Stimulated activated CD4-positive, alpha-beta T cell treated with anti-CD3 and anti-CD28 coated beads, Interleukin-12 subunit alpha, Interleukin-12 subunit beta, amount 100 ng/mL, for 4 hours (primary cell): Measurements from ENCODE around the gene DYNC2I2.
"Not testable (repeated sequence)": the region's sequence is repeated elsewhere in the genome, so short reads cannot be mapped to it uniquely, and the experiment has no call there.

Source experiments
- DNase-seq: peaks from one replicate; pipeline ENCODE4 v3.0.0-alpha.2; 2020

DYNC2I2 gene

DNA sequence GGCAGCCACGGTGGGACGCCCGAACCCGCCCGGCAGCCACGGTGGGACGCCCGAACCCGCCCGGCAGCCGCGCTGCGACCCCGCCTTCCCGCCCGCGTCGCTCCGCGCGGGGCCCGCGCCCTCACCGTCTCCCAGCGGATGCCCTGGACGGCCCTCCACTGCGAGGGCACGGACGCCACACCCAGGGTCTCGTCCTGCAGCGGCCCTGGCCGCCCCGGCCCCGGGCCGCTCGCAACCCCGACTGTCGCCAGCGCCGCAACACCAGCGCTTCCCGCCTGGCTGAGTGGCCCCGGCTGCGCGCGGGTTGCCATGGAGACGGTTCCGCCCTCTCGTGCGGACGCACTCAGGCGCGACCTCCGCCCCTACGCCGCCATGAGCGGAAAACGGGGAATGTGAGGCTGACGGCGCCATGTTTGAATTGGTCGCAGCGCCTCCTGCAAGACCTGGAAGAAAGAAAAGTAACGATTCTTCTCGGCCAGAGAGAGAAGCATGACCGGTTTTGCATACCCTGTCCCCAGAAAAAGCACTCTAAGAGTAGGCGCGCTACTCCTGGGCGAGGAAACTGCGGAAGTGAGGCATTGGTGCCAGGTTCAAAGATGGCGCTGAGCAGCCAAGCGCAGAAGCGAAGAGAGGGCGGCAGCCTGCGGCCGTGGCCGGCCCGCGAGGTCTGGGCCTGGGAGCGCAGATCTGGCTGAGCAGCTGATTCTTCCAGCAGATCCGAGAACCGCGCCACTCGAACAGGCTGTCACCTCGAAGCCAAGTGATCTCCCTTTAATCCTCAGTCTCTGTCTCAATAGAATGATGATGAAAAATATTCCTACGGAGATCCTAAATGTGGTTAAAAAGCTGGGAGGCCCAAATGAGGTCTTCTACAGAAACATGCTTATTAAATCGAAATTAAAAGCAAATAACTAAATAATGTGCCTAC lies at the start of gene DYNC2I2:
Gene DYNC2I2, minus strand, starts transcription at position 432 of the 928 bp plus-strand sequence. Its CDS starts 121 bp downstream, at position 311.
- DNase-seq = peak; percentile 98

DNA sequence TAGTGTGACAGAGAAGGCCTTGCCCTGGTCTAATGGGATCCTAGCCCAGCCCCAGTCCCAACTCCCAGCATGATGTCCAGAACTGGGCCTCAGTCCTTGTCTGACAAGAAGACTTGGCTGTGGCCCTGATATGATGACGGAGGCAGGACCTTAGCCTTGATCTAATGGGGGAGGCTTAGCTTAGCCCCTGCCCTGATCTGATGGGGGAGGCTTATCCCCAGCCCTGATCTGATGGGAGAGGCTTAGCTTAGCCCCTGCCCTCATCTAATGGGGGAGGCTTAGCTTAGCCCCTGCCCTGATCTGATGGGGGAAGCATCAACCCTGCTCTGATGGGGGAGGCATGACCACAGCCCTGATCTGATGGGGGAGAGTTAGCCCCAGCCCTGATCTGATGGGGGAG lies 49.4 kb upstream of the DYNC2I2 start:
- DNase-seq = no peak

DNA sequence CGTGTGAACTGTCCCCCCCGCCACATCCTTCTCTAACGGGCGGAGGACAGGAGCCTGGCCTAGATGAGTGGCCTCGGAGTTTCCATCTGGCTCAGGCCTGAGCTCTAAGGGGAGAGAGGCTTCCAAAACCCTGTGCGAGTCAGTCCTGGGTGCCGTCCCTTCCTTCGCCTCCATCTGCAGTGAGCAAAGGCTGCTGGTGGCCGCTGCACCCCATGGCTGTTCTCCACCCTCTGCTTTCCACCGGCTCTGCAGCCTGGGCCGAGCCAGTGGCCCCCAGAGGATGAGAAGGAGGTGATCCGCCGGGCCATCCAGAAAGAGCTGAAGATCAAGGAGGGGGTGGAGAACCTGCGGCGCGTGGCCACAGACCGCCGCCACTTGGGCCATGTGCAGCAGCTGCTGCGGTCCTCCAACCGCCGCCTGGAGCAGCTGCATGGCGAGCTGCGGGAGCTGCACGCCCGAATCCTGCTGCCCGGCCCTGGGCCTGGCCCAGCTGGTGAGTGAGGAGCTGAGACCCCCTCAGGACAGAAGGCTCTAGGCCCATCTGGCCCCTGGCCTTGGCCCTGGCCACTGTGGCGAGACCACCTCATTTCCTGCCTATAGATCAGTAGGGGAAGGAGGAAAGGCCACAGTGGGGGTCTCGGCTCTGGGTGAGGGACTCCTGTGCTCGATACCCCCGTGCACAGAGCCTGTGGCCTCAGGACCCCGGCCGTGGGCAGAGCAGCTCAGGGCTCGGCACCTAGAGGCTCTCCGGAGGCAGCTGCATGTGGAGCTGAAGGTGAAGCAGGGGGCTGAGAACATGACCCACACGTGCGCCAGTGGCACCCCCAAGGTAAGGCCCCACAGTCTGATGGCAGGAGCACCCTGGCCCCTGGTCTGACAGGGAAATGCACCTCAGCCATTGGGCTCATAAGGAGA lies 48.7 kb upstream of the DYNC2I2 start:
- no peak for DNase-seq

DNA sequence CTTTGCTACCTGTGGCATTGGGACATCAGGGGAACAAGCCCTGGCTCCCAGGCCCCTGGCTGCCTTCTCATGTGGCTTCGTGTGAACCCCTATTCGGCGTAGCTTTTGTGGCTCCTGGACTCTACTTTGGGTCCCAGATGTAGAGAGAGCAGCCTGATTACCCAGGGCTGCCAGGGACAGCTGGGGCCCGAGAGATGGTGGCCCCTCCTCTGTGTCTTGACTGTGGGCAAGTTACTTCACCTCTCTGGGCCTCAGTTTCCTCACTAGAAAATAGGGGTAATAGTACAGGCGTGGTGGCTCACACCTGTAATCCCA lies 47.7 kb upstream of the DYNC2I2 start:
- no peak for DNase-seq

DNA sequence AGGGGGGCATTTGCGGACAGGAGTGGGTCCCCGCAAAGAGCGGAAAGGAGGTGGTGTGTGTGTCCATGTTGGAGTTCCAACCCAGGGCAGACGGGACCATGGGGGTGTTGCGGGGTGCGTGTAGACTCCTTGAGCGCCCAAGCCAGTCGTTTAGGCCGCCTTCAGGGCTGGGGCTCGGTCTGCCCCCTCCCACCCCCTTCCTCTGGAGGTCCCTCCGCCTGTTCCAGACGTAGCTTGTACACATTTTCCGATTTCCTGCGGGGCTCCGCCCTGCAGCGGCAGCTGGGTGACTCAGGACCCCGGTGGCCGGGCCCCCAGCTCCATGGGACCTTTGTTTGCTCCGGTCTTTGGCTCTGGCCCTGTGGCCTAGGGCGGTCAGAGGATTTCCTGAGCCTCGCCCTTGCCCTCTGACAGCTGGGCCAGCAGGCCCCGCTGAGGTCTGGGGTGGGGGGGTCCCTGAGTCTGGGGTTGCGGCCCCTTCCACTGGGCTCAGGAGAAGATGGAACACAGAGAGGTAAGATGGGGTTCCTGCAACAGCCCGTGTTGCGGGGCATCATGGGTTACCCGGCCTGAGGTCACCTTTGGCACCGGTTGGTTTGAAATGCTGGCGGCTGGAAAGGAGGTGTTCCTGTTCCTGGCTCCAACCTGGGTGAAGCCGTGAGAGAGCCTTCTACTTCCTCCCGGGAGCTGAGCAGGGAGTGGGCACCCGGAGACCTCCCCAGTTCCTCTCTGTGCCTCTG lies 47.1 kb upstream of the DYNC2I2 start:
- DNase-seq = no peak

DNA sequence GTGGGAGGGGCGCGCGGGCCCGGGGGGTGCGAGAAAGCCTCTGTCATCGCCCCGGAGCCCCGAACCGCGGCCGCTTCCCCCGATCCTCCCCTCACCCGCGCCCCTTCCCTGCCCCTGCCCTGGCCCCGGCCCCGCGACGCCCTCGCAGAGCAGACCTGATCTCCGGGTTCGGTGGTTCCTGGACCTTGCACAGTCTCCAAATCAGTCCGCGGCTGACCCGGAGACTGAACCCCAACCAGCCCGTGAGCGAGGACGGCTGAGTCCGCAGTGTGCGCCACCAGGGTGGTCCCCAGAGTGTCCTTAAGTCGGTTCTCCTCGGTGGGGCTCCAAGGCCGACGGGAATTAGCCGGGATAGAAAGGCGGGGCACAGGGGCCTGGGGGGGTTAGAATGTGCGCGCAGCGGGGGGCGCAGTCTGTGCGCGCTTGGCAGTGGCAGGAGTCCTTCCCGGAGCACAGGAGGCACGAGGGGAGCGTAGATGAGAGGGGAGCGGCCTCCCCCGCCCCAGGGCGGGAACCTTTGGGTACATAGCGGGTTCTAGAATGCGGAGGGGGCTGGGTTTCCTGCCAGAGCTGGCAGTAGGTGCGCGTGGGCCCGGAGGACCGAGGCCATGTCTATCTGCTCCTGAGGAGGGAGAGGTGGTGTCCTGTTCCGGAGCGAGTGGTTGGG lies 46.4 kb upstream of the DYNC2I2 start:
- peak; percentile 34 for DNase-seq

DNA sequence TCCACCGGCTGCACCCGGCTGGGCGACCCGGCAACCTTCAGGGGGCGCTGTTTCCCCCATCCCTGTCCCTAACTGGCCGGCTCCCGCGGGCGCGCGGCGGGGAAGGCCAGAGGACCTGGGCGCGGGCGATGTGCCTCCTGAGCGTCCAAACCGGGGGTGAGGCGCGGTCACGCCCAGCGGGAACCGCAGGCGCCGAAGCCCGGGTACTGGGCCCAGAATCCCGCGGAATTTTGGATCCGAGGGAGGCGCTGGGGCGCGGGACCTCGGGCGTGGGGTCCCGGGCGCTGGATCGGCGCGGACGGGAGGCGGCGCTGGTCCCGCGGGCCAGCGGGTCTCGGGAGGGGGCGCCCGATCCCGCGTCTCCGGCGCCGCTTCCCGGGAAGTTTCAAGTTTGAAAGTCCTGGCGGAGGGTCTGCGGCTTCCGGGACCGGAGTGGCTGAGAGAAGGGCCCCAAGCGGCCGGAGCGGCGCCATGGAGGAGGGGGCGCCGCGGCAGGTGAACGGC lies 45.9 kb upstream of the DYNC2I2 start, which contains the start of gene PKN3:
Gene PKN3, plus strand, starts transcription at position 59 of the 504 bp plus-strand sequence. Its CDS starts 413 bp downstream, at position 472.
- peak; percentile 90 for DNase-seq

DNA sequence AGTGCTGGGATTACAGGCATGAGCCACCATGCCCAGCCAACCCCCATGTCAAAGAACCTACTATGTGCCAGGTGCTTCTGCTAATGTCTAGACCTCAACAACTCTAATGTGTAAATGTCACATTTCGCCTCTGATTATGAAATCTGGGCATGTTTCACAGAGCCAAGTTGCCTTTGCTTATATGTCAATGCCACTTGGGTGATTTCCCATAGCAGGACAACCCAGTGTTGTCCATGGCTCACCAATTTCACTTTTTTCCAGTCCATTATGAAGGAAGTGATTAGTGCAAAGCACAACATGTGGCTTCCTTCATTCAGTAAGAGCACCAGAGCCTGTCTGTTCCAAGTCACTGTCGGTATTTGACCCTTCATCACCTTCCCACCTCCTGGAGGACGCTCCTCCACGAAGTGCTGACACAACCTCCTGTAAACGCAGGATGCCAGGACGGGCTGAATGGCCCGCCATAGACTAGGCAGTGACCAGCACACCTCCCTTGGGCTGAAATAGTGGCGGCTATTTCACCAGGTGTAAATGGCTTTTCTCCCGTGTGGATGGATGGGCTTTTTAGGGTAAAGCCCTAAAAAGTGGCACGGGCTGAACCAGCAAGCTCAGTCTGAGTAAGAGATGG lies 44.7 kb upstream of the DYNC2I2 start:
- no peak for DNase-seq

DNA sequence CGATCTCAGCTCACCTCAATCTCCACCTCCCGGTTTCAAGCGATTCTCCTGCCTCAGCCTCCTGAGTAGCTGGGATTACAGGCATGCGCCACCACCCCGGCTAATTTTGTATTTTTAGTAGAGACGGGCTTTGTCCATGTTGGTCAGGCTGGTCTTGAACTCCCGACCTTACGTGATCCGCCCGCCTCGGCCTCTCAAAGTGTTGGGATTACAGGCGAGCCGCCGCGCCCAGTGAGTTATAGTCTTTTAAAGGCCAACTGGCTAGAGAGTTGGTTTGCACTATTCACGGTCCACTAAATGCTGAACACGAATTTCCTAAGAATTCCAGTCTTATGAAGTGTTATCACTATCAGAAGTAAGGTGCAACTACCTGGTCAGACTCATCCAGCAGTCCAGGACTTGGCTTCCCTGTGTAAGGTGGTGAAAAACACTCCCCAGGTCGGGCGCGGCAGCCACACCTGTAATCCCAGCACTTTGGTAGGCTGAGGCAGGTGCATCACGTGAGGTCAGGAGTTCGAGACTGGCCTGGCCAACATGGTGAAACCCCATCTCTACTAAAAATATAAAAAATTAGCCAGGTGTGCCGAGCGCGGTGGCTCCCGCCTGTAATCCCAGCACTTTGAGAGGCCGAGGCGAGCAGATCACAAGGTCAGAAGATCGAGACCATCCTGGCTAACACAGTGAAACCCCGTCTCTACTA lies 42.6 kb upstream of the DYNC2I2 start:
- not testable (repeated sequence) for DNase-seq

DNA sequence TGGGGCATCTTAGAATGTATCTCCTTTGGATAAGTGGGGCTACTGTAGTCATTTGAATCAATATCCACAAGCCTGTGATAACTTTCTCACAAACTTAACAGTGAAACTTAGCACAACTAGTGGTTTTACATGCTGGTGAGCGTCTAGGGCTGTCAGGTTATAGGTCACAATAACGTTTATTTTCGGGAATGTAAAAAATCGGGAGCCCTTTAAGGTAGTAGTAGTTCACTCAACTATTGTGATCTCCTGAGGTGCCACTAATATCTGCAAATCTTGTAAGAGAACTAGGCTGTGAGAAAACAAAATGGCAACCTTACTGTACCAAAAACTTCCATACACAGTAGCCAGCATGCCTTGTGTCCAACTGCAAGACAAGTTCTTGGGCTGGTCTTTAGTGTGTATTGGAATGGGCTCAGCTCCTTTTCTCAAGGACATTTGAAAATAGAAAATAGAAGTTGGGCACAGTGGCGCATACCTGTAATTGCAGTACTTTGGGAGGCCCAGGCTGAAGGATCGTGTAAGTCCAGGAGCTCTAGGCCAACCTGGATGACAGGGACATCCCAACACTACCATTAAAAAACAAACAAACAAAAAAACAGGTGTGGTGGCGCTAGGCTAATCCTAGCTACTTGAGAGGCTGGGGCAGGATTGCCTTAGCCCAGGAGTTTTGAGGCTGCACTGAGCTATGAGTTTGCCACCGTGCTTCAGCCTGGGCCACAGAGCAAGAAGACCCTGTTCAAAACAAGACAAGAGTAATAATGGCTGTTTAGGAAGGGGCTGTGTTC lies 40.5 kb upstream of the DYNC2I2 start:
- no peak for DNase-seq

DNA sequence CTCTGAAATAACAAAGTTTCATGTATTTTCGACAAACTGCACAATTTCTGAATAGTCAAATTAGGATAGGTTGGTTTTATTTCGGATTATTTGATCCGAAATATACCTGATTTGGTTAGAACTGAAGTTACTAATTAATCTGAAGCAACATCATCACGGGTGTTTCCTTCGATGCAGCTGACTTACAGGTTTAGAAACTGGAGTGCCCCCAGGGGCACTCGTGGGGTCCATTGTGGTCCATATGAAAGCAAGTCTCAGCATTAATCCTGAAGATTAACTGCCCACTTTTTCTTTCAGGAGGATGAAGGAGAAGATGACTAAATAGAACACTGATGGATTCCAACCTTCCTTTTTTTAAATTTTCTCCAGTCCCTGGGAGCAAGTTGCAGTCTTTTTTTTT lies 37.7 kb upstream of the DYNC2I2 start:
- no peak for DNase-seq

DNA sequence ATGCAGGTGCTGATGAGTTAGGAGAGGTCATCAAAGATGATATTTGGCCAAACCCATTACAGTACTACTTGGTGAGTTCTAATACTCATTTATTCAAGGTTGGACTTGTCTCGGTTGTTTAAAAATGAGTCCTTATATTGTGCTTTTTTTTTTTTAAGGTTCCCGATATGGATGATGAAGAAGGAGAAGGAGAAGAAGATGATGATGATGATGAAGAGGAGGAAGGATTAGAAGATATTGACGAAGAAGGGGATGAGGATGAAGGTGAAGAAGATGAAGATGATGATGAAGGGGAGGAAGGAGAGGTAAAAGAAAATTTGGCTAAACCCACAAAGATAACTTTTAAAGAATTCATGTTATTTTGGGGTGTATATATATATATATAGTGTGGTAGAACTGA lies 37.1 kb upstream of the DYNC2I2 start:
- not testable (repeated sequence) for DNase-seq

DNA sequence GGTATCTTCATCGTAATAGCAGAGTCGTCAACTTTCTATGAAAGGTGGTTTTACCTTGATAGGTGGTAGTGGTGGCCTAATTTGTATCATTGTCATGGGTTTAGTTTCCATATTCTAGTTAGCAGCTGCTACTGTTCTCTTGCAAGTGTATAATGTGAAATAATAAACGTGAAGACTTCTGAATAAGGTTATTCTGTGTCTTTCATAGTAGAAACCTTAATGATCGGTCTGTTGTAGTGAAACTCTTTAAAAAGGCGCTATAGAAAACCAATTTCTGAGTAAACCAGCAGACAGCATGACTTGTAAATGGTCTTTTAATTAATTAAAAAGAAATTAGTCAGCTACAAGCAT lies 34.0 kb upstream of the DYNC2I2 start:
- no peak for DNase-seq

DNA sequence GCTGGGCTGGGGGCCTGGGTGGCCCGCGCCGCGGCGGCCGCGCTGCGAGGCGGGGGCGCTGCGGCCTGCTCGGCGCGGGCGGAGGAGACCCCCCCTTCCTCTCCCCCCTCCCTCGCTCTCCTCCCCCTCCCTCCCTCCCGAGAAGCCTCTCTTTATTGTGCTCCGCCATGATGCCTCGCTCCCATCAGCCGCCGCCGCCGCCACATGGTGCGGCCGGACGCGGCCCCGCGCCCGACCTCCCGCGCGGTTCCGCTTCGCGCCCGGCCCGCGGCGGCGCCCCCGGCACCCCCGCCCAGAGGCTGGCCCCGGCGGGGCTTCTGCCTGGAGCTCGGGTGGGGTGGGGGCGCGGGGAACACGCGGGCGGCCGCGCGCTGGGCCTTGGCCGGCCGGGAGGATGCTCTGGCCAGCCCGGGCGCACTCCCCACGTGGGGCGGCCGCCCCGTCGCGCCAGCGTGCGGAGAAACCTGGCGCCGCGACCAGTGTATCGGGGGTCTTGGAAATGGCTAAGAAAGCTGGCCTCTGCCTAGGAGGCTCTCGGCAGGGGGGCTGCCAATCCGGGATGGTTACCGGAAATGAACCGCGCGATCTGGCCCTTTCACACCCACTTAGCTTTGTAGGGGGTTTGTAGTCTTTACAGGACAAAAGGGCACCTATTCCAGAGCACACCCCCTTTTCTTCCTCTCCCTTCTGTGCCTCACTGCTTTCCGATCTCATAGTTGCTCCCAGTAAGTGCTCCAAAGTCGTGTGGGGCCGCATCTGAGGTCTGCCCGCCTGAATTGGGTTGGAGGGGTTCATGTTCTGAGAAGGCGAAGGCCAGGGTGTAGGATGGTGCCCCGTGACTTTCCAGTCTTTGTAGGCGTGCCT lies 33.4 kb upstream of the DYNC2I2 start:
- peak; percentile 54 for DNase-seq

DNA sequence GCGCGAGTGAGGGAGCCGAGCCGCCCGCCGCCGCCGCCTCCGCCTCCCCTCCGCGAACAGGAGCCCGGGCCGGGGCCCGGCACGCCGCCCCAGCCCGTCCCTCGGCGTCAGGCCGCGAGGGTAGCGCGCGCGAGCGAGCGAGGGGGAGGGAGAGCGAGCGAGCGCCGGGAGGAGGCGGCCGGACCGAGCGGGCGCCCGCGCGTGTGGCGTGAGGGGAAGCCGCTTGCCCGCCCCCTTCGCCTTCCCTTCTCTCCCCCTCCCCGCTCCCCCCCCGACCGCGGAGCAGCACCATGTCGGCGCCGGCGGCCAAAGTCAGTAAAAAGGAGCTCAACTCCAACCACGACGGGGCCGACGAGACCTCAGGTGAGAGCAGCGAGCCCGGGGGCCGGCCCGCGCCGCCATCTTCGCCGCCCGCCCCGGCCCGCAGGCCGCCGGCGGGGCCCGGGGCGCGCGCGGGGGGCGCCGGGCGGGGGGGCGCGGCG lies 32.7 kb upstream of the DYNC2I2 start:
- DNase-seq = peak; percentile 59

DNA sequence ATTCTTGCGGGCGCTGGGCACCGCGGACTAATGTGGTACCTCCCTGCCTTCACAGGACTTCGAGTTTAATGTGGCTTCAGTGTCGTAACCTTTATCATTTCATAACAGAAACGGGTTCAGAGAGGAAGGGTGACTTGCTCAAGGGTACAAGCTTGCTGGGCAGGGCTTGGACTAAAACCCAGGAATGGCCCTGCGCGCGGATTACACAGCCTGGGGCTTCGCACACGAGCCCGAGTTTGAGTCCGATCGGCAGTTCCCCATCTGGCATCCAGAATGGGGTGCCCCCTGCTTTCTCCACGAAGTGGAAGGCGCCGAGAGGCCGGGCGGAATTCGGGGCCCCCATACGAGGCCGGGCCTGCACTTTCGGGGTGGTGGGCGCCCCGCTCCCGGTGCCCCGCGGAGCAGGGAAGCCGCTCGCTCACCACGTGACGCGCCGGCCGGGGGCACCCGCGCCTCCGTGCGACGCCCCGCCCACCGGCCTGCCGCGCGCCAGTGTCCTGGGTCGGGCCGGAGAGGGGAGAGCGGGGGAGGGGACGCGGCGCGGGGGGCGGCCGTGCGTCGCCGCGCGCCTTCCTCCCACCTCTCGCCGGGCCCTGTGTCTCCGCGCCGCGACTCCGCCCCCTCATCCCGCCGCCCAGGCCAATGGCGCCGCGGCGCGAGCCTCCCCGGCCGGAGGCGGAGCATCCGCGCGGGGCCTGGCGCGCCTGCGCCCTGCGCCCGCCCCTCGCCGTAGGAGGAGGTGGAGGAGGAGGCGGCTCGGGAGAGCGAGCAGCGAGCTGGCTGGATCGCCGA lies 32.0 kb upstream of the DYNC2I2 start, which contains the start of gene SET:
Gene SET, plus strand, starts transcription at position 722 of the 792 bp plus-strand sequence. CDS start 361 bp downstream, outside the sequence.
- DNase-seq = peak; percentile 94

DNA sequence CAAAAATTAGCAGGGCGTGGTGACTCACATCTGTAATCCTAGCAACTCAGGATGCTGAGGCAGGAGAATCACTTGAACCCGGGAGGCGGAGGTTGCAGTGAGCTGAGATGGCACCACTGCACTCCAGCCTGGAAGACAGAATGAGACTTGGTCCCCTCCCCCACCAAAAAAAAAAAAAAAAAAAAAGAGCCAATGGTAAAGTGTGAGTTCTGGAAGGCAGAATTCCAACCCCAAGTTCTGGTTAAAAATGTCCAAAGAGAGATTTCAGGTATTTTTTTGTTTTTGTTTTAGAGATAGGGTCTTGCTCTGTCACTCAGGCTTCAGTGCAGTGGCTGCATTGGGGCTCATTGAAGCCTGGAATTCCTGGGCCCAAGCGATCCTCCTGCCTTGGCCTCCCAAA lies 30.8 kb upstream of the DYNC2I2 start:
- no peak for DNase-seq
